HG02885 (cell line): ENCODE results near the gene CHURC1.

ENCODE experiments used
- ATAC-seq: cut with Tn5 transposase; IDR thresholded peaks from one replicate; pipeline ENCODE4 v1.9.1; 2021; ENCODE audit warnings: mild to moderate bottlenecking; ENCODE audit not compliant: unreplicated experiment, poor library complexity

CHURC1 gene

GRCh38 chr14:64914237-64915028 lies at the start of gene CHURC1:
Gene CHURC1 (plus strand): TSS chr14:64914455. CDS start chr14:64914496, 41 bp downstream.
- peak; percentile 98 for ATAC-seq

- no peak for ATAC-seq
These were observed 49.1 kb upstream of the CHURC1 start for GRCh38 chr14:64865109-64865508.

DNA sequence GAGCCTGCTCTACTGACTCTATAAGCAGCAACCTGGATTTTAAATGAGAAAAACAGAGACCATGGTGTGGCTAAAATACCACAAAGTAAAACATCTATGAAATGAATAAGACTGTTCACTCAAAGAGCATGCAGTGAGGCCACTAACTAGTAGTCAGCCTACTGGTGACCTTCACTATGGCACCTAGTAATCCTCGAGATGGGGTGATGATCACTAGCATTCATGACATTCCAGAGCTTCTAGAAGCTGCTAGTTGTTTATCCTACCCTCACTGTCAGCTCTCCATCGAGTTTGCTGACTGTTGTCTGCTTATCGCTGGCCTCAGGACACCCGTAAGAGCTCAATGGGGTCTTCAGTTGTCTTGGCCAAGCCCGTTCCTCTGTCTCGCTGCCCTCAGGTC lies 48.3 kb upstream of the CHURC1 start:
- no peak for ATAC-seq

GRCh38 chr14:64867182-64867581 lies 47.1 kb upstream of the CHURC1 start:
- ATAC-seq, result no peak

- ATAC-seq, result no peak
These were observed 45.9 kb upstream of the CHURC1 start for GRCh38 chr14:64868379-64868778.

- ATAC-seq, result no peak
These were observed 45.4 kb upstream of the CHURC1 start for GRCh38 chr14:64868841-64869240.

GRCh38 chr14:64870160-64870559 lies 44.1 kb upstream of the CHURC1 start:
- ATAC-seq, result no peak

DNA sequence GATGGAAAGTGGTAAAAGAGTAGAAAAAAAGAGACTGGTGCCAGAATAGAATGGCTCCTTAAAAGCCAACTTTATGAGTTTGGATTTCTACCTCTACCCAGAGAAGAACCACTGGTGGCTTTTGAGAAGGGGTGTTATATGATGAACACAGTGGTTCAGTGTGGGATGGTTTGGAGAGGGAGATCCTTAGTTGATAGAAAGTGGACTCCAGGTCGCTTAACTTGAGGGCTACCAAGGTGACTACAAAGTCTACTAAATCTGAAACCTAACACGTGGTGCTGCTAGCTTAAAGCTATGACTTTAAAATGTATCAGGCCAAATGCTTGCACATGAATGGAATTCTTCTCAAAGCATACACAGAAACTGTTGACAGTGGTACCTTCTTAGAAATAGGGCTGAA lies 42.9 kb upstream of the CHURC1 start:
- ATAC-seq, result no peak

DNA sequence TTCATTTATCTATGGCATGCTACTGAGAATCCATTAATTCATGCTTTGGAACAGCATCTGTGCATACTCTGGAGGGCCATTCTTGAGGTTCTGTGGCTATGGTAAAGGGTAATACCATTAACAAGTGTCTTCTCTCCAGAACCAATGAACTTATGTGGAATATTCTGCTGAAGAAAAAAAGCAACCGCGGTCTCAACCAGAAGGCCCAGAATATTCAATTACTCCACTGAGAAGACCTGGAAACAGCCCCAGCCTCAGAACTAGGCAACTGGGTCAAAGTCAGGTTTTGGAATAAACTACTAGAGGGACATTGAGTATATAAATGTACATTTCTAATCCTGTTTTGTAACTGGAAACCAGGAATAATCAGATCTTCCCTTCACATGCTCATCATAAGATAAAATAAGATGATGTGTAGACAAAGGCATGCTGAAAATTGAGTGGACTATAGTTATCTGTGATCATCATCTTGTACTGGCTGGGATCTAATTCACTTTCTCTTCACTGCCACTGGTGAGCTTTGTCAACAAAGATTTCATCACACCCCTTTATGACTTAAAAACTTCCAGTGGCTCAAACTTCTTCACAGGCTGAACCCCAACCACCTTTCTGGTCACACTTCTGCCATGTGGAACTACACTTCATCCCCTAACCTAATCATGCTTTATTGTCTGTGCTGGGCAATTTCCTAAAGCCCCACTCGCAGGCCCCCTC lies 40.6 kb upstream of the CHURC1 start:
- no peak for ATAC-seq

DNA sequence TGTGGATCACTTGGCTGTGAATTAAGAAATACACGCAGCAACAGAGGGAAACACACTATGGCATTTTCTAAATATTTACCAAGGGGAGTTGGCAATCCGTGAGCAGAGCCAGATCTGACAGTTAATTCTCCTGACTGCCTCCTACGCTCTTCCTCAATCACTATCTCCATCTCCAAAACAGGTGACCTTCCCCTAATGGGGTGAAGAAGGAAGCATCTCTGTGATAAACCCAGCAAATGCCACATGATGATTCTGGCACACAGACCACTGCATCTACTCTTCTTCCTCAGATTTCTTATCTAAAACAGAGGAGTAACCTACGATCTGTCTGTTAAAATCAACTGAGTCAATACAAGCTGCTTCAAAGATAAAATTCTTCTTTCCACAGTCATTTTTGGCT lies 38.9 kb upstream of the CHURC1 start:
- ATAC-seq, result no peak

DNA sequence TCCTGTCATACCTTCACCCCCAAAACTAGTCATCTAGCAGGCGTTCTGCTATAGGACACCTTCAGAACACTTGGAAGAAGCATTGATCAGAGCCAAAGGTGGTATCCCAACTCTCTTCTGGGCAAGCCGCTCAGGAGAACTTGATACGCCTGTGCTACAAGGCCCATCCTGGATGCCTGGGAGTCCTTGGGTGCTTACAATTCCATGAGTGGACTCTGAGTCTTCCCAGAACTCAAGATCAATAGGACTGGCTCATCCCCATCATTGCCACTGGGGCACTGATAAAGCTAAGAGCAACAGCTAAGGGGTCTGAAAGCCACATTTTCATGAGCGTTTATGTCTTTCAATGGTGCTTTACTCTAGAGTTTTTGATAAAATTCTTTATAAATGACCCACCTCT lies 36.4 kb upstream of the CHURC1 start:
- ATAC-seq, result no peak

DNA sequence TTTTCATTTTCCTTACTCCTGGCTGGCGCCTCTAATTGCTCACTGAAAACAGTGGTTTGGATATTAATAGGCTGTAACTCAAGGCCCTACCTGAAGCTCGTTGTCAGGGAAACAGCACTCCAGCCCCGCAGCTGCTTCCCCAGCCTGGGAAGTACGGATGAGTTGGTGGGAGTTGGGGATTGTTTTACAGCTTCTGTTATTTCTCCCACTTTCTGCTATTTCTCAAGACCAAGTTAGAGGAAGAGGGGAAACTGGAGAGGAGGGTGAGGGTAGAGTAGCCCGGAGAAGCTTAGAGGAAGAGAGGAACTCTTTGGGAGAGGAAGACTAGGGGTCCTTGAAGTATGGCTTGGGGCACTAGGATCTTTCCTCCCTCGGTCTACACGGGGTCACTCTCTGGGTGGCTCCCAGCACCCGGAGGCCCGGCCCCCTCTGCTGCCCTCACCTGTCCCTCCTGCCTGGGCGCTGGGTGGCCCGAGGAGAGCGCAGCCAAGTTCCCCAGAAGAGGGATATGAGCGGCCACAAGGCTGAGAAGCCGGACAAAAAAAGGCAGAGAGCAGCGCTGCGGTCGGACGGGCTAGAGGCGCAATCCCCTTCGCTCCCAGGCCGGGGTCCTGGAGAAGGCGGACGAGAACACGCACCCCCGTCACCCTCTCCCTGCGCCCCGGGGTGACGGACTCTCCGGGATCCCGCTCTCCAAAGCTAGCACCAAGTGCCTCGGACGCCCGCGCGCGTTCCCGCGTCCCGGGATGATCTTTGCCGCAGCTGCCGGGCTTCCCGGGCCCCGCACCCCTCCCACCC lies 35.2 kb upstream of the CHURC1 start:
- ATAC-seq, result peak; percentile 5

DNA sequence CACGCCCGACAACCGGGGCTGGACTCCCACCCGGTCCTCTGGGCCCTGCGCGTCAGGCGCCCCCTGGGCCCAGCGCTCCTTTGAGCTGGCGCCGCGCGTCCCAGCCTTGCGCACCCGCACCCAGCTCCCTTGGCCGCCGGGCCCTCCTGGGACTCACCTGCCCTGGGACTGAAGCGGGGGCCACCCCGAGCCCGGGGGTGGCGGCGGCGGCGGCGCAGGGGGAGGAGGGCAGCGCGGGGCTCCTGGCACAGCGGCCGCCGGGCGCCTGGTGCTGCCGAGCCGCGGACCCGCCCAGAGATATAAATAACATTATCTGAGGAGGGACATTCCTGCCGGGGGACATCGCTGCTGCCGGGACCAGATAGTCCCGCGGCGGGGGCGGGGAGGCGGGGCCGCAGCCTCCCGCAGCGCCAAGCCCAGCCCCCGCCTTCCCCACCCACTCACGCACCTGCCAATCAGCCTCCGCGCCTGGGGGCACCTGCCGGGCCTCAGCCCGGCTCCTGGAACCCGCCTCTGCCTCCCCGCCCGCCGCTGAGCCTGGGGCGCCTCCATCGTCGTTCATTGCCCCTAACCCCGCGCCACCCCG lies 34.5 kb upstream of the CHURC1 start, which contains the start of gene SPTB:
SPTB (minus strand) TSS at position 273 of the 586 bp plus-strand sequence. CDS start 56,813 bp downstream, outside the sequence.
- ATAC-seq, result peak; percentile 67

DNA sequence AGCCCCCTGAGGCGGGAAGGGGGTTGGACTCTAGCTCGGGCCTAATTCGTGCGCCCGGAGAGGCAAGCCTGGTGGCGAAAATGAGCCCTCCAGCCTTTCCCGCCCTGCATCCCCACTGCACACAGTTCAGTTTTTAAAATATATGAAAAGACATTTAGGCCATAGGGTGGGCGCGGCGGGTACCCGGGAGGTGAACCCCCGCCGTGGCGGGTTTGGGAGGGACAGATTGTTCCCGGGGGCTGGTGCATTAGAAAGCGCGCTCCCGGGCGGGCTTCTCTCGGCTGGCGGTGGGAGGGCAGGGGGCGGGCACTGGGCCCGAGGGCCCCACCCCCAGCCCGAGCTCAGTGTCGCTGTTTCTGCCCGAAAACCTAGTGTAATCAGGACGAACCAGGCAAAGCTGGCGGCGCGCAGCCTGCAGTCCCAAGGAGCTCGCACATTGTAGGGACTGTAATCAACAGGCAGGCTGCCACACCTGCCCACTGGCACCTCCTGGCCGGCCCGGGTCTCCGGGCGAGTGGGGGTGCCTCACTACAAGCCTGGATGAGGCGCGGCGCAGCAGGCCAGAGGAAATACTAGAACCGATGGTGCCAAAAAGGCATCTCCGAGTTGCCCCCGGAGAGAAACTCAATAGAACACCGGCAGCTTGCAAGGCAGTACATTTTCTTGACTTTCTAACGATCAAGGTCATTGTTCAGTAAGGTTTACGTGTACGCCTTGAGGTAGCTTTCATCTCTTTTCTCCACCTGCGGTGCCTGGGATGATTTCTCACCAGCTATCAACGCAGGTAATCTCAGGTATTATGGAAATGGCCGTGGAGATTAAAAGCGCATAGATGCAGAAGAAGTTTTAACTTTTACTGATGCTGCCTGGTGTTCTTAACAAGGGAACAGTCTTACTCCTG lies 33.8 kb upstream of the CHURC1 start:
- ATAC-seq, result peak; percentile 44

DNA sequence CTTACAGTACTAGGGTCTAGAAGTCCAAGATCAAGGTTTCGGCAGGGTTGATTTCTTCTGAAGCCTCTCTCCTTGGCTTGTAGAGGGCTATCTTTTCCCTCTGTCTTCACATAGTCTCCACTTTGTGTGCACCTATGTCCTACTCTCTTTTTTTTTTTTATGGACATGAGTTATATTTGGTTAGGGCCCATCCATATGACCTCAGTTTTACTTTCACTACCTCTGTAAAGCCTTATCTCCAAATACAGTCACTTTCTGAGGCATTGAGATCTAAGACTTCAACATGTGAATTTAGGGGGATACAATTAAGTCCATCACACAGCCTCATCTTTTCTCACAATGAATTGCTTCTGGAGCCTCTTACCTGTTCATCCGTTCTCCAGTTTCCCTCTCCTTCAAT lies 28.7 kb upstream of the CHURC1 start:
- no peak for ATAC-seq

DNA sequence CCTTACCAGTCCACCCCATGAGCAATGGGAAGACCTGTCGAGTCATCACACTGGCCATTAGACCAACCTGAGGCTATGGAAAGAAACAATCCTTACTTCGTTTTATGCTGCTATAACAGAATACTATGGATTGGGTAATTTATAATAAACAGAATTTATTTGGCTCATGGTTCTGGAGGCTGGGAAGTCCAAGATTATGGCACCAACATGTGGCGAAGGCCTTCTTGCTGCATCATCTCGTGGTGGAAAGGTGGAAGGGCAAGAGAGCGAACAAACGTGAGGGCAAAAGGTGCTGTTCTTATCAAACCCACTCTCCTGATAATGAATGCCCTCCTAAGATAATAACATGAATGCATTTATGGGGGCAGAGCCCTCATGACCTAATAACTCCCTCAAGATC lies 24.9 kb upstream of the CHURC1 start:
- ATAC-seq, result no peak

DNA sequence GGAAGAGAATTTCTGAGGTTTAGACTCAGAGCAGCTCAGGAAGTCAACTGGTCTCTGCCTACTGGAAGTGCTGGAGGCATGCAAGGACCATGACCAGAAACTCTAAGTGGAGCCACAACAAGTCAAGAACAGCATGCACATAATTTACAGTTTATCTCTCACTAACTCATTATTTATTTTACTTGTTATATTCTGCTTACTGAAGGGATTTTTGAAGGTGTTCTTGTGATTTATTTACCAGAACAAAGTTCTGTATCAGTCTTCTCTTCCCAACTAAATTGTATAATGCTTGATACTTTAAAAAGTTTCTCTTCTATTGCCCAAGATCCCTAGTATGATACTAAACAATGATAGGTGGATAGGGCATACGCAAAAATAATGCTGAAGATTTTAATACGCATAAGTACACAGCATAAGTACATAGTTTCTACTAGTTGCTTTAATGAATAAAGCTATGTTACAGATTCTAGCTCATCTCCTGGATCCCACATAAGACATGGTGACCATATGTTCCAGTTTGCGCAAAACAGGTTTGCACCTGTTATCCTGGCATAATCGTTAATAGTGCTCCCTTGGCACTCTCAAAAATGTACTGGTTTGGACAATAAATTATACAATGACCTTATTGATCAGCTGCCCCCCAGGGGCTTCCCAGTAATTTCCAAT lies 22.9 kb upstream of the CHURC1 start:
- no peak for ATAC-seq

GRCh38 chr14:64891839-64892375 lies 22.3 kb upstream of the CHURC1 start:
- ATAC-seq, result no peak

DNA sequence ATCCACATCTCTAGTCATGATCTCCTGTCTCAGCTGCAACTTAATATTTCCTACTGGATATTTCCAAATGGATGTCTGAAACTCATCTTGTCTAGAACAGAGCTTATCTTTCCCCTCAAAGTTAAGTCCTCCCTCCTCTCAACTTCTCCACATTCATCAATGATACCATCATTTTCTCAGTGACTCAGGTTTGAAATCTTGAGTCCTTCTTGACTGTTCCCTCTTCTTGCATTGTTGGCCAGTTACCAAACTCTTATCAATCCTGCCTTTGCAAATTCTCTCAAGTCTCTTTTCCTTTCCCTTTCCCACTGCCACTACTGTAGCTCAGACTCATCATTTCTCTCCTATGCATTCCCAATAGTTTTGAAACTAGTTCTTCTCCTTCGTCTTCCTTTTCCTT lies 14.3 kb upstream of the CHURC1 start:
- no peak for ATAC-seq
